Measurements from ENCODE around the gene ACSBG1.
"Not testable (repeated sequence)": the region's sequence is repeated elsewhere in the genome, so short reads cannot be mapped to it uniquely, and the experiment has no call there.

The ACSBG1 gene

GRCh38 chr15:78247911-78248310, 13.5 kb upstream of the ACSBG1 start:
- no peak for DNase-seq

- not testable (repeated sequence) for DNase-seq
Measured at GRCh38 chr15:78245976-78246620, 11.7 kb upstream of the ACSBG1 start.

DNA sequence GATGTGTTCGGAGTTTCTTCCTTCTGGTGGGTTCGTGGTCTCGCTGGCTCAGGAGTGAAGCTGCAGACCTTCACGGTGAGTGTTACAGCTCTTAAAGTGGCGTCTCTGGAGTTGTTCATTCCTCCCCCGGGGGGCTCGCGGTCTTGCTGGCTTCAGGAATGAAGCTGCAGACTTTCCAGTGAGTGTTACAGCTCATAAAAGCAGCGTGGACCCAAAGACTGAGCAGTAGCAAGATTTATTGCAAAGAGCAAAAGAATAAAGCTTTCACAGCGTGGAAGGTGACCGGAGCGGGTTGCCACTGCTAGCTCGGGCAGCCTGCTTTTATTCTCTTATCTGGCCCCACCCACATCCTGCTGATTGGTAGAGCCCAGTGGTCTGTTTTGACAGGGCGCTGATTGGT, 11.0 kb upstream of the ACSBG1 start:
- DNase-seq, result not testable (repeated sequence)

GRCh38 chr15:78244893-78245292, 10.5 kb upstream of the ACSBG1 start:
- DNase-seq, result no peak

DNA sequence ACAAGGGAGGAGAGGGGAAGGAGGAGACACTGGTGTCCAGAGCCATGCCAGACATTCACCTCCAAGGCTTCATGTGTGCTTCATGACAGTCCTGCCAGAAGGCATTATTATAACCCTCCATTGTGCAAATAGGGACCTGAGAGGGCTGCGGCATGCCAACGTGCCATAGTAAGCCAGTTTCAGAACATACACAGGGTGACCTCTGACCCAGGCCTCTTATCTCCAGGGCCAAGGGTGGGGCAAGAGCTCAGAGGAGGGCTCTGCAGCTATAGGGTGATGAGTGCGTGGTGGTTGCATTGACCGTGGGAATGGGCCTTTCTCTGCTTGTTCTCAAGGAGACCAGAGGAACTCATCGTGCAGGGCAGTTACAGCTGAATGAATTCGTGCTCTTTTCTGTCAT, 9.7 kb upstream of the ACSBG1 start:
- DNase-seq, result no peak

- no peak for DNase-seq
Measured at GRCh38 chr15:78243491-78243941, 9.2 kb upstream of the ACSBG1 start.

DNA sequence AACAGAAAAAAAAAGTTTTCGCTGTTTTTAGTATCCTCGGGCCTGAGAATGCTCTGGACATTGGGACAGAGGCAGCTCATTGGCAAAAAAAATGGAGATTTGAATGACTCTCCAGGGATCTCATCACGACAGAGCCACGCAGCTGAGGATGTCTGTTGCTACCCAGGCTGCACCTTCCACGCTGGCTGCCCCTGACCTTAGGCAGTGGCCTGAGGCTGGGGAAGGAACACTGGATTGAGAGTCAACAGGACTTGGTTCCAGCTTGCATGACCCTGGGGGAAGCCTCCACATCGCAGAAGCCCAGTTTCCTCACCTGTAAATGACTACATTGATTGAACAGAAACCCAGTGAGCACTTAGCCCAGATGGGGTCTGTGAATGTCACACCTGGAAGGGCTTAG, 8.7 kb upstream of the ACSBG1 start:
- DNase-seq, result no peak

- DNase-seq, result no peak
Measured at GRCh38 chr15:78242128-78242527, 7.8 kb upstream of the ACSBG1 start.

- peak; percentile 84 for DNase-seq
Measured at GRCh38 chr15:78241017-78241416, 6.7 kb upstream of the ACSBG1 start.

GRCh38 chr15:78239811-78240210, 5.4 kb upstream of the ACSBG1 start:
- DNase-seq, result no peak

GRCh38 chr15:78237146-78237545, 2.8 kb upstream of the ACSBG1 start:
- DNase-seq, result no peak

DNA sequence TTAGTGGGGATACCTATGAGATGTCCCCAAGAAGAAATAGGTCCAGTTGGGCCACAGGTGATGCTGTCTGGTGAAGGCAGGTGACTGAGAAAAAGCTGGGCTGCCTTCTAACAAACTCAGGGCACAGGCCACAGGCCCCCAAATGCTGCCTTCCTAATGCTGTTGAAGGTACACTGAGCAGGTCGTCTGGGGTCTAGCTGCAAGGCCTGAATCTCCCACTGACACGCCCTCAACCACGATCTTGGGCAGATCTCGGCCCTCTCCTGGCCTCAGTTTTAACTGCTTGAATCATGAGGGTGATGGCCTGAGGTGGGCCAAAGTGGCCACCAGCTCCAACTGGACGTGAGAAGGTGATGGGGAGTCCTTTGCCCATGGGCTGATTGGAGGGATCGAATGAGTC, 2.1 kb upstream of the ACSBG1 start:
- DNase-seq, result no peak

DNA sequence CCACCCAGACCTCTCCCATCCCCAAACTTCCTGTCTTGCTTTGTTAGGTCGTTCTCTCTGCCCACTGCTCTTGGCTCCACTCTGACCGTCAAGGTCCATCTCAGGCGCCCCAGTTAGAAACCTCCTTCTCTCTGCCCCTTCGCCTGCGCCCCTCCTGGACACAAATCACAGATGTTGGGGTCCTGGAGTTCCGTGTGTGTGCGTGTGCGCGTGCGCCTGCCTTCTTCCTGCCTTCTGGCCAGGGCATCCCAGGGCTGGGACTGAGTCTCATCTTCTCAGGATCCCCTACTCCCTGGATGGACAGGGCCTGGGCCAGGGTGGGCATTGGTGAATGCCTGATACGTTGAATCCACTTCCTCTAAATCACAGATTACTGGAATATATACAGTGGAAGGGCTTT, 869 bp downstream of the ACSBG1 start:
- DNase-seq, result no peak

- DNase-seq, result no peak
Measured at GRCh38 chr15:78232951-78233350, 1.4 kb downstream of the ACSBG1 start.

GRCh38 chr15:78229431-78230406, 4.6 kb downstream of the ACSBG1 start:
- DNase-seq, result no peak

- no peak for DNase-seq
Measured at GRCh38 chr15:78228356-78228996, 5.9 kb downstream of the ACSBG1 start.

DNA sequence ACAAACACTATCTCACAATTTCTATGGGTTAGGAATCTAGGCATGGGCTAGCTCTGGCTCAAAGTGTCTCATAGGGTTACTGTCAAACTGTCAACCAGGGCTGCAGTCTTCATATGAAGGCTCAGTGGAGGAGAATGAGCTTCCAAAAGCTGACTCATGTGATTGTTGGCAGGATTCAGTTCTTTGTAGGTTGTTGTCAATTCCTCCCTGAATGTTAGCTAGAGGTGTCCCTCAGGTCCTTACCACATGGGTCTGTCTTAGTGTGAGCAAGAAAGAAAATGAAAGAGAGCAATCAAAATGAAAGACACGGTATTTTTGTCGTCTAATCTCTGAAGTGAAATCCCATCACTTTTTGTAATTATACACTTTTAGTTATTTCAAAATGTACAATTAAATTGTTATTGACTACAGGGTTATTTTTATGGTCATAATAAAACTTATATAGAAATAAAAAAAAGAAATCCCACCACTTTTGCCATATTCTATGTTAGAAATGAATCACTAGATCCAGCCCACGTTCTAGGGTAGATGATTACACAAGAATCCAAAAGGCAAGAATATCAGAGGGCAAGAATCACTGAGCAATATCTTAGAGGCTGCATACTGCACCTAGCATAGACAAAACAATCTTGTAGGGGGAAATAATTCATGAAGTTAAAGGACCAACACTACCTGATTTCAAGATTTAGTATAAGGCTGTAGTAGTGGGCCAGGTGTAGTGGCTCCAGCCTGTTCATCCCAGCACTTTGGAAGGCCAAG, 8.4 kb downstream of the ACSBG1 start:
- no peak for DNase-seq

- no peak for DNase-seq
Measured at GRCh38 chr15:78224023-78224411, 10.3 kb downstream of the ACSBG1 start.

GRCh38 chr15:78223396-78224022, 10.9 kb downstream of the ACSBG1 start:
- no peak for DNase-seq

DNA sequence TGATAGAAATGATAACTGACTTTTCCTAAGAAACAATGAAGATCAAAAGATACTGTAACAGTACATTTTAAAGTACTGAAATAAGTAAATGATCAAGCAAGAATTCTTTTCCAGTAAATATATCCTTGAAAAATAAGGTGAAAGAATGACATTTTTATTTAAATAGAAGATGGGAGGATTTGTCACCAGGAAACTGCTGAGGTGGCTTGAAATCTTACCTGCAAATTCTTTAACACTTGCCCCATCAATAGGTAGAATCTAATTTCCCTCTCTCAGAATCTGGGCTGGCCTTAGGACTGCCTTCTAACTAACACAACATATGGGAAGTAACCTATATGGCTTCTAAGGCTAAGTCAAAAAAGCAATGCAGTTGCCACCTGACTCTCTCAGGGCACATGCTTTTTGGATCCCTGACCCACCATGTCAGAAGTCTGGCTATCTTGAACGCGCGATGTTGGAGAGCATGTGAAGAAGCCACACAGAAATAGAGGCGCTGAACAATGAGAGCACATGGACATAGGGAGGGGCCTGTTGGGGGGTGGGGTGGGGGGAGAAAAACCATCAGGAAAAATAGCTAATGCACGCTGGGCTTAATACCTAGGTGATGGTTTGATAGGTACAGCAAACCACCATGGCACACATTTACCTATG, 11.5 kb downstream of the ACSBG1 start:
- DNase-seq, result no peak

DNA sequence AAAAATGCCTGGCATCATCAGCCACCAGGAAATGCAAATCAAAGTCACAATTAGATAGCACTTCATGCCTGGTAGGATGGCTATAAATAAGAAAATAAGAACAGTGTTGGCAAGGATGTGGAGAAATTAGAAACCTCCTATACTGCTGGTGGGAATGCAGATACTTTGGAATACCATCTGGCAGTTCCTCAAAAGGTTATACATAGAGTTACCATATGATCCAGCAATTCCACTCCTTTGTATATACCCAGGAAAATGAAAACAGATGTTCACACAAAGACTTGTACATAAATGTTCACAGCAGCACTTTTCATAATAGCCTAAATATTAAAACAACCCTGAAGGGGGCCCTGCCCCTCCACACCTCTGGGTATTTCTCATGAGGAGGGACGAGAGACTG, 13.7 kb downstream of the ACSBG1 start:
- no peak for DNase-seq
